Right lung (tissue), 5 donors: ENCODE data around the gene COL7A1. TPM values are rescaled to one million over a fixed set of nuclear protein-coding genes. Genes with fewer than 3 reads are reported as not detected.

Experiments
- DNase-seq, 2 donors: peaks; one replicate each; pipeline ENCODE4 v3.0.0-alpha.2; 2013
- polyA plus RNA-seq, 5 donors: library from polyadenylated mRNA; unstranded; fragments of 120-200 nt; gene quantifications; one replicate each; pipeline versions ENCODE4 v1.2.1 to v1.2.3, GENCODE V29; 2013; ENCODE audit warnings: inconsistent platforms in 1 of 5, low replicate concordance in 1 of 5; ENCODE audit not compliant: insufficient read length in 5 of 5, insufficient read depth in 1 of 5

COL7A1 gene
- polyA plus RNA-seq, 5 donors, result 4.4 to 12.9 (median 9.3) TPM

DNA sequence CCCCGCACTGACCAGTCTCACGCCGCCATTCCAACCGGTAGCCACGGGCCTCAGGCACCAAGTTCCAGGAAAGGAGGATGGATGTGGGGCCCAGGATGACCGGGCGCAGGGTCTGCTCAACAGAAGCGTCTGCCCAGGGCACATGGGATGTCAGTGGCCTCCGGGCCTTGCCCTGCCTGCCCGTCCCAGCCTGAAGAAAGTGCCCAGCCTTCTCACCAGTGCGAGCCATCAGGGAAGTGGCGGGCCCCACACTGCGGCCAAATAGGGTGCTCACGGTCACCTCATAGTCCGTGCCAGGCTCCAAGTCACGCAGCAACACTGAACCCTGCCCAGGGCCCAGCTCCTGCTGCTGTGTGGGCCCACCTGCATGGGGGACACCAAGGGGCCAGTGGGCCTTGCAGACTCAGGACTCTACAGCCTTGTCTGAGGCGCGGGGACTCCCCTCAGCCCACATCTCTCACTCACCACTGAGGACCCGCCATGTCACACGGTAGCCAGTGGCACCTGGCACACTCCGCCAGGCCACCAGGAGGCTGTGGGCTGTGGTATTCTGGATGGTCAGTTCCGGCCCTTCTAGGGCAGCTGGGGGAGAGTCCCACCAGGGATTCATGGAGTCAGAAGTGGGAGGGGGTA lies 3.1 kb downstream of the COL7A1 start:
- no peak for DNase-seq

DNA sequence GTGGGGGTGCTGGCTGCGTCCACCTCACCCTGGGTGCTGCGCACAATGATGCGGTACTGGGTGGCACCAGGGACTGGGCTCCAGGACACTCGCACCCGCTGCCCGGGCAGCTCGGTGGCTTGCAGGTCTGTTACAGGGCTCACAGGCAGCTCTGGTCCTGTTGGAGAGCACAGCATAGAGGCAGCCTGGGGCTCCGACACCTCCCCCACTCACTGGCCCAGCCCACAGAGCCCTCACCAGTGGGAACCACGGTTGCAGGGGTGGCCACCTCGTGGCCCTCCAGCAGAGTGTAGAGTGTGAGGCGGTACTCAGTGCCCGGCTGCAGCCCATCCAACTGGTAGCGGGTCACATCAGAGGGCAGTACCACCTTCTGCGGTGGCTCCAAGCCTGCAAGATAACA lies 3.7 kb downstream of the COL7A1 start:
- DNase-seq, result no peak

DNA sequence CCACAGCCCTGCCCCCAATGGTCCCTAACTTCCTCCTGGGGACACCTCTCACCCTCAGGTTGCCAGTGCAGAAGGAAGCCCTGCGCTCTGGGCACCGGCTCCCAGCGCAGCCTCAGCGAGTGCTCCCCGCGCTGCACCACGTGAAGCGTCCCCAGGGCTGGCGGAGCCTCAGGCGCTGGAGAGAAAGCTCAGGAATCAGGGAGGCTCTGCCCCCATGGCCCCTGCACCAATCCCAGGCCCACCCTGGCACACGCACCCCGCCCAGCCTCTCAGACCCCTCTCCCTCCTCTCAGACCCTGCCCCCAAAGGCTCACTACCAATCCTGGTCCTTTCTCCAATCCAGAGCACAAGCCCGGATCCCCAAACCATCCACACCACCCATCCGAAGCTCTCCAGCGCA lies 6.9 kb downstream of the COL7A1 start:
- no peak for DNase-seq

GRCh38 chr3:48587686-48588085 lies 7.4 kb downstream of the COL7A1 start:
- no peak for DNase-seq

DNA sequence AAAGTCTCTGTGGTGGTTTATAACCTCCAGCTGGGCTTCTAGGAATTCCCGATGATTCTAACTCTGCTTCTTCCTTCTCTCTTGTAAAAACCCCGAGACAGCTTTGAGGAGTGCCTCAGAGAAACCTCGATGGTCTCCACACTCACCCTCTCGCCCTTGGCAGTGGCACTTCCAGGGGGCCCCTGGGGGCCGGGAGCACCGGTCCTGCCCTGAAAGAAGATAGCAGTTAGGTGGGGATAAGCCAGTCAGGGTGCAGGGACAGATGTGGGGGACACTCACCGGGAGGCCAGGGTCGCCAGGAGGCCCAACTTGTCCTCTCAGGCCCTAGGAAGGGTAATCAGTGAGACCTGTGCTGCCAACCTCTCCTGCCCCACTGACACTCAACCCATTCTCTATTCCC lies 9.7 kb downstream of the COL7A1 start:
- no peak for DNase-seq

- DNase-seq, result no peak
Observed at GRCh38 chr3:48584836-48585235, 10.3 kb downstream of the COL7A1 start.

GRCh38 chr3:48581621-48582481 lies 13.3 kb downstream of the COL7A1 start:
- no peak for DNase-seq

GRCh38 chr3:48576647-48577046 lies 18.5 kb downstream of the COL7A1 start:
- no peak for DNase-seq

- no peak for DNase-seq
Observed at GRCh38 chr3:48575366-48575765, 19.8 kb downstream of the COL7A1 start.

- DNase-seq, result no peak
Observed at GRCh38 chr3:48573973-48574585, 21.1 kb downstream of the COL7A1 start.

- DNase-seq, result no peak
Observed at GRCh38 chr3:48572517-48572916, 22.6 kb downstream of the COL7A1 start.

DNA sequence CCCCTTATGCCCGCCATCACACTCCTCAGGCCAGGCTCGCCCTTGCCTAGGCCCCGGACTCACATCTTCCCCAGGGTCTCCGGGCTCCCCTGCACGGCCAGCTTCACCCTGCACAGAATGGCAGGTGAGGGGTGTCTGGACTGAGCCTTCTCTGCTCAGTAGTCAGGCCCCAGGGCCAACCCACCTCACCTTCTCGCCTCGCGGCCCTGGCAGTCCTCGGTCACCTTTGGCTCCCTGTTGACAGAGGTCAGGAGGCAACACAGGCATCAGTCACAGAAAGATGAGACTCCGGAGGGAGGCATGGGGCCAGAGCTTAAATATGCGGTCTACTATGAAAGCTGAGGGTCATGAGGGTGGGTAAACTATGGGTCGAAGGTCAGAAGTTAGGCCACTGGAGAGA lies 23.2 kb downstream of the COL7A1 start:
- no peak for DNase-seq

DNA sequence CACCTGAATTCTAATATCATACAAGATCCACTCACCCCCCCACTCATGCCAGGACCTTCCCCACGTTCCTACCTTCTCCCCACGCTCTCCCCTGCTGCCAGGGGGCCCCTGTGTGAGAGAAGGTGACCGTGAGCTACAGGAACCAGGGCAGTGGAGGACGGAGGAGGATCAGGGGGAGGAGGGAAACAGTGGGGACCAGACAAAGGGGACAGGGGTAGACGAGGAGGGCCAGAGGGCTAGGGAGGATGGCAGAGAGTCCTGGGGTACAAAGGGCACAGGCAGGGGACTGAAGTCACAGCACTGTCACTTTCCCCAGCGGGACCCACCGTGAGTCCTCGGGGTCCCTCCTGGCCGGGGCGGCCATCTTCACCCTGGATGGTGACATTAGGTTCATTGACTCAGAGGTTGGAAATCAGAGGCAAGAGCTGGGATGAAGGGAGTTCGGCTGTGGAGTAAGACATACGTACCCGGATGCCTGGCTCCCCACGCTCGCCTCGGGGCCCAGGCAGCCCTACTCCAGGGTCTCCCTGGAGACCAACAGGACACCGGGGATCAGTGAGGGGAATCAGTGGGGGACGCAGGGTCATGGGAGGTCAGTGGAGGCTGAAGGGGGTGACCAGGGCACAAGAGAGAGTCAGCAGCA lies 25.2 kb downstream of the COL7A1 start:
- no peak for DNase-seq

- no peak for DNase-seq
Observed at GRCh38 chr3:48569400-48569799, 25.7 kb downstream of the COL7A1 start.

GRCh38 chr3:48568476-48568875 lies 26.7 kb downstream of the COL7A1 start:
- no peak for DNase-seq

DNA sequence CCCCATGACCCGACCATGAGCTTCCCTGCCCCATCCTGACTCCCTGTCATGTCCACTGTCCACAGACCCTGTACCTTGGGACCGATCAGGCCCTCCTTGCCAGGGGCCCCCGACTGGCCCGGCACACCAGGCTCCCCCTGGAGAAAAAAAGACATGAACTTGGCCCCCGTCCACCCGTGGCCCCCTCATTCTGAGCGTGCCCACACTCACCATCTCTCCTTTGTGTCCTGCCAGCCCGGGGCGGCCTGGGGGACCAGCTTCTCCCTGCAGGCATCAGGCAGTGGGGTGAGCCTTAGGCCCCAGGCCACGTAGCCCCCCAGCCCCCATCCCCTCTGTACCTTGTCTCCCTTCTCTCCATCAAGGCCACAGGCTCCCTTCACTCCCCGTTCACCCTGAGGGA lies 27.6 kb downstream of the COL7A1 start:
- no peak for DNase-seq

- DNase-seq, result no peak
Observed at GRCh38 chr3:48567090-48567489, 28.0 kb downstream of the COL7A1 start.

DNA sequence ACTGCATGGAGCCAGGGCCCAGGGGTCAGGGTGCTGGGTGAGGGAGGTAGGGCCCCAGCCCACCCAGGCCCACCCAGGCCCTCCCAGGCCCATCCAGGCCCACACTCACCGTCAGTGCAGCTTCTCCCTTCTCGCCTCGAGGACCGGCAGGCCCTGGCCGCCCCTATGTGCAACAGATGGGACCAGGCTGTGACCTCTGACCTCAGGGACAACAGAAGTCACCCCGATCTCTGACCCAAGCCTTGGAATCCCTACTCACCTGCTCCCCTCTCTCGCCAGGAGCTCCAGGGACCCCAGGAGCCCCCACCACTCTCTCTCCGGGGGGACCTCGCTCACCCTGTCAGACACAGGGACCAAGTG lies 28.7 kb downstream of the COL7A1 start:
- no peak for DNase-seq

GRCh38 chr3:48565591-48566400 lies 29.3 kb downstream of the COL7A1 start:
- DNase-seq, result no peak

- no peak for DNase-seq
Observed at GRCh38 chr3:48565186-48565585, 29.9 kb downstream of the COL7A1 start.

DNA sequence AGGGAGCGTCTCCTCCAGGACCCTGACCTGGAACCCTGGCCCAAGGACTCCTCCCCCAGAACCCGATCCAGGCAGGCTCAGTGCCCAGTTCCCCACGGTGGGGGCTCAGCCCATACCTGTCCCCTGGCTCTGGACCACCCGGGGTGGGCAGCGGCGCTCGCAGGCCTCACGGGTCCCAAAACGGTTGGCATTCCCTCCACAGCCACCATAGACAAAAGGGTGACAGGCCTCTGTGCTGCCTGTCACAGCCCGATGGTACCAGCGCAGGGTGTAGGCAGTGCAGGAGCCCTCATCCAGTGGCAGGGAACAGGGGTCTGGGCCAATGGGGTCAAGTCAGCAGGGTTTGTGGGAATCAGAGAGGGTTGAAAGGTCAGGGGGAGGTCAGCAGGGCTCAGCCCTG lies 30.5 kb downstream of the COL7A1 start:
- DNase-seq, result no peak

- DNase-seq, result no peak
Observed at GRCh38 chr3:48564022-48564421, 31.1 kb downstream of the COL7A1 start.
